Measurements from ENCODE around the gene TTC19. TPM values are rescaled to one million over a fixed set of nuclear protein-coding genes. Genes with fewer than 3 reads are reported as not detected.

Gene TTC19
- total RNA-seq, 1 experiment from 2014 or later: 28.4 TPM

GRCh38 chr17:16003841-16004240 lies 4.2 kb downstream of the TTC19 start:
- Histone ChIP-seq H3K27me3 (ENCODE audit: control insufficient read depth, insufficient read depth, low read length) (no peaks in the 10 kb centered on the region), H3K4me1 (ENCODE audit: control insufficient read depth, insufficient read depth, low read length) (no peaks in the 10 kb centered on the region; the same call in 1 of the 2 replicates), H3K4me3 (ENCODE audit: low read depth in 2 of 2, low read length in 2 of 2) (no peak overlapping the region), H3K36me3 (ENCODE audit: control insufficient read depth, insufficient read depth, low read length) (peaks cover 45% of the 10 kb centered on the region), H3K9me3 (ENCODE audit: control insufficient read depth, insufficient read depth, low read depth, low read length) (peaks cover 4% of the 10 kb centered on the region; the same call in 1 of the 2 replicates), H3K27ac (ENCODE audit: low read length) (no peak overlapping the region)
- ChIA-PET POLR2A (no interaction called here), CTCF (no interaction called here)
- DNase-seq (ENCODE audit: low read depth, low spot score): no peak
- no TSS peak for BruUV-seq (replicated peaks)
- intact Hi-C loops (cut with micrococcal nuclease; ENCODE audit: unreplicated experiment) (no loop called here), in situ Hi-C loops (cut with HindIII; ENCODE audit: low pct_unique_long_range_greater_than_20kb, low sequenced_read_pairs) (no loop called here)
- ATAC-seq: no peak
- TF ChIP-seq TCF7L2 (IDR thresholded peaks at IDR 0.05; ENCODE audit: low read depth, low read length) (no peak), SIN3A (IDR thresholded peaks at IDR 0.05; ENCODE audit: borderline replicate concordance, insufficient read depth, low read depth, low read length) (no peak), CTCF (IDR thresholded peaks at IDR 0.05) (no peak), REST (IDR thresholded peaks at IDR 0.05; ENCODE audit: insufficient read depth in 1 of 2, low read depth in 2 of 2, low read length in 1 of 2) (no peak), POLR2AphosphoS5 (IDR thresholded peaks at IDR 0.05; ENCODE audit: low read depth, low read length) (no peak)

- CTCF ChIA-PET: no interaction called here
- no peak overlapping the region for H3K4me3 ChIP-seq (ENCODE audit: low read depth in 2 of 2, low read length in 2 of 2)
- no peaks in the 10 kb centered on the region; the same call in 1 of the 2 replicates for H3K4me1 ChIP-seq (ENCODE audit: control insufficient read depth, insufficient read depth, low read length)
- H3K27ac ChIP-seq (ENCODE audit: low read length): no peak overlapping the region
- peaks cover 4% of the 10 kb centered on the region; the same call in 1 of the 2 replicates for H3K9me3 ChIP-seq (ENCODE audit: control insufficient read depth, insufficient read depth, low read depth, low read length)
- intact Hi-C loops (cut with micrococcal nuclease; ENCODE audit: unreplicated experiment) (no loop called here), in situ Hi-C loops (cut with HindIII; ENCODE audit: low pct_unique_long_range_greater_than_20kb, low sequenced_read_pairs) (no loop called here)
- no TSS peak for BruUV-seq (replicated peaks)
- H3K36me3 ChIP-seq (ENCODE audit: control insufficient read depth, insufficient read depth, low read length): peaks cover 49% of the 10 kb centered on the region
- DNase-seq (ENCODE audit: low read depth, low spot score) (no peak), ATAC-seq (no peak)
- POLR2A ChIA-PET: no interaction called here
- TF ChIP-seq REST (IDR thresholded peaks at IDR 0.05; ENCODE audit: insufficient read depth in 1 of 2, low read depth in 2 of 2, low read length in 1 of 2) (no peak), CTCF (IDR thresholded peaks at IDR 0.05) (no peak), TCF7L2 (IDR thresholded peaks at IDR 0.05; ENCODE audit: low read depth, low read length) (no peak), SIN3A (IDR thresholded peaks at IDR 0.05; ENCODE audit: borderline replicate concordance, insufficient read depth, low read depth, low read length) (no peak), POLR2AphosphoS5 (IDR thresholded peaks at IDR 0.05; ENCODE audit: low read depth, low read length) (no peak)
- H3K27me3 ChIP-seq (ENCODE audit: control insufficient read depth, insufficient read depth, low read length): no peaks in the 10 kb centered on the region
These were observed 6.0 kb downstream of the TTC19 start for GRCh38 chr17:16005636-16006035.

All from Panc1 (cell line).